NCI-H2227 (cell line): ENCODE results near the gene KLF15.
A peak's percentile ranks its signal among the peaks of the same experiment; 100 is the strongest.

ENCODE experiments used
- DNase-seq: peaks from one replicate; lab custom pipeline; 2025; ENCODE audit not compliant: unreplicated experiment; lab: John Stamatoyannopoulos, UW

Gene KLF15

DNA sequence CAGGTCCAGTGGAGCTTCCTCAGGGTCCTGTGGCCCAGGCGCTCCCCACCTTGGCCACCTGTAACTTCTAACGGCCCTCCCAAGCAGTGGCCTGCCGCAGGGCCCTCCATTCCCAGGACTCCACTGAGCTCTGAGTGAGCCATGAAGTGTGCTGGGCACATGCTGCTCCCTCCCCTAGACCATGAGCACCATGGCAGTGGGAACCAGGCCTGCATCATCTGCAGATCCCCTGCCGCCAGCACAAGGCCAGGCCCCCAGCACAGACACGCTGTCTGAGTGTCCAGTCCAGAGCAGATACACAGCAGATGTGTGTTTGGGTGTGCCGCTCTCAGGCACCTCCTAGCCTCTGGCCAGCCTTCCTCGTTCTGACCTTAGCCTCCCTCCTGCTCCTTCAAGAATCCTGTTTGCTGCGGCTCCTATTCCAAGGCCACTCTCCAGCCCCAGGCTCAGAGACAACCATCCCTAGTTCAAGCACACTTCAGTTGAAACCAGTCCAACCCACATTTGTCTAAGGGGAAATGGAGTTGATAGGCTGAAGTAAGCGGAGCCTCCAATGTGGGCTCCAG lies 7.0 kb upstream of the KLF15 start:
- DNase-seq = no peak

GRCh38 chr3:126361211-126361610 lies 4.0 kb upstream of the KLF15 start:
- no peak for DNase-seq

- DNase-seq = no peak
Measured at GRCh38 chr3:126360714-126361060, 3.5 kb upstream of the KLF15 start.

- DNase-seq = no peak
Measured at GRCh38 chr3:126360046-126360713, 3.0 kb upstream of the KLF15 start.

DNA sequence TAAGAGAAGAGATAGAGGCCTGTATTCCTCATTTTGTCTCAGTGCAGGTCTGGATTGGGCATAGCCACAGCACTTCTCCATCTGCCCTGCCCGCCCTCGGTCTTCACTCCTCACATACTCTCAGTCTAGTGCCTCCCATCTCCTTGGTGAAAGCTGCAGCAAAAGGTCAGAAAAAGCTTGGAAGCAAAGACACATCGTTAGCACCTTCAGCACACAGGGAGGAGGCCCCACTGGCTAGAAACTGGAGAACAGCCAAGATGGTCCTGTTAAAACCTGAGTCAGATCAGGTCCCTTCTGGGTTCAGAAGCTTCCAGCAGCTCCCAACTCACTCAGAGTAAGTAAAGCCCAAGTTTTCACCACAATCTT lies 1.6 kb upstream of the KLF15 start:
- DNase-seq = no peak

- DNase-seq = peak; percentile 42
Measured at GRCh38 chr3:126358038-126358815, 1.0 kb upstream of the KLF15 start.

- no peak for DNase-seq
Measured at GRCh38 chr3:126356373-126357264, 589 bp downstream of the KLF15 start.

DNA sequence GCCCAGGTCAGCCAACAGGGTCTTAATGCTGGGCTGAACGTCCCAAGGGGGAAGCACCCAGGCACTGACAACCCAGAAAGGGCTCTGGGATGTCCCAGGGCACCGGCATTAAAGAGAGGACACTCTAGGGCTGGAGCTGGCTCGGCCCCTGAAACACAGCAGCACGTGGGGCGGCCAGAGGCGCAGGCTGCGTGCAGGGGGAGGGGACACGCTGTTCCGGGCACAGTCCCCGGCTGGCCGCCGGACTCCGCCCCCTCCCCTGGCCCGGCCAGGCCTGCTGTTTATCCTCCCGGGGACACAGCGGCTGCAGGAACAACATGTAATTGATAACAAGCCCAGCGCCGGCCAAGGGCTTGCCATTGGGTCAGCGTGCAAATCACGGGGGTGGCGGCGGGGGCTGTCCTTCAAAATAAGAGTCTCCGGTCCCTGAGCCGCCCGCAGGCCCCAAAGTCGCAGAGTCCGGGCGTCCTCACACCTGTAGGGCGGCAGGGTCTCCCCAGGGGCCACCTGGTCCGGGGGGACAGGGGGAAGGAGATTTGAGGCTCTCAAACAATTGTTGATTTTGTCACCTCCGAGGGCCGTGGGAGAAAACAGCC lies 1.3 kb downstream of the KLF15 start:
- peak; percentile 79 for DNase-seq

DNA sequence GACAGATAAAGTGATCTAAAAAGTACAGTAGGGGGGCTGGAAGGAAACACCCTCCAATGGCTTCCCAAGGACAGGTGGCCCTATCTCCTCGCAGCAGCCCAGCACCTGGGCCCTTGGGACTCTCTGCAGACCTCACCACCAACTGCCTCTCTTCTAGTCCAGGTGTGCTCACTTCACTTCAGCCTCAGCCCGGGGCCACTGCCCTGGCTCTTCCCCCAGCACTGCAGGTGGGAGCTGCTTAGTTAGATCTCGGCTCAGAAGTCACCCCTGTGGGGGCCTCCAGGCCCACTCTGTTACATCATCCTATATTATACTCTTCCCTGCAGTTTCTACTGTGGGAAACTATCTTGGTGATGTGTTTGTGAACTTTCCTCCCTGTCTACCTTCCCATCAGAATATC lies 2.0 kb downstream of the KLF15 start:
- no peak for DNase-seq

- no peak for DNase-seq
Measured at GRCh38 chr3:126354776-126355175, 2.4 kb downstream of the KLF15 start.

DNA sequence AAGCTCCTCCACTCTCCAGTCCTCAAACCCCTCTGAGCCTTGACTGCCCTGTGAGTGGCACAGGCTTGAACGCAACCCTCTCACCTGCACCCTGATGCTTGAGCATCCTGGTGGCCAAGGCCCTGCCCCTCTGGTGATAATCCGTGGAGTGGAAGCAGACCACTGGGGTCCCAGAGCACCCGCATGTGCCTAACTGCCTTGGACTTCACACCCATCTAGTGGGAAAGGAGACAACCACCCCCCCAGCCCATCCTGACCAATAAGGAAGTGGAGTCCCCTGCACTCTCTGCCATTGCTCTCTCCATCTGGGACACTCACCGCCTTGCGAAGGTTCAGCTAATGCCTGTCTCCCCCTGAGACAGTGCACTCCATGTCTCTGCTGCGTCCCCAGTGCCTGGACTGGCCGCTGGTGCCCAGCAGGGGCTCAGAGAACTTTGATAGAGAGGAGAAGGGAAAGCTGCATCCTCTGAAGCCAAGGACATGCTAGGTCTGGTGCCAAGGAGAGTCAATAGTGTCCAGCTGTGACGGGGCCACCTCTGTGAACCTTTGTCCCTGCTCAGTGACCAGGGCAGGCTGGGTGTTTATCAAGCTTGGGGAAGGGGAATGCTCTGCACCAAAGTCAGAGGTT lies 3.4 kb downstream of the KLF15 start:
- DNase-seq = no peak

DNA sequence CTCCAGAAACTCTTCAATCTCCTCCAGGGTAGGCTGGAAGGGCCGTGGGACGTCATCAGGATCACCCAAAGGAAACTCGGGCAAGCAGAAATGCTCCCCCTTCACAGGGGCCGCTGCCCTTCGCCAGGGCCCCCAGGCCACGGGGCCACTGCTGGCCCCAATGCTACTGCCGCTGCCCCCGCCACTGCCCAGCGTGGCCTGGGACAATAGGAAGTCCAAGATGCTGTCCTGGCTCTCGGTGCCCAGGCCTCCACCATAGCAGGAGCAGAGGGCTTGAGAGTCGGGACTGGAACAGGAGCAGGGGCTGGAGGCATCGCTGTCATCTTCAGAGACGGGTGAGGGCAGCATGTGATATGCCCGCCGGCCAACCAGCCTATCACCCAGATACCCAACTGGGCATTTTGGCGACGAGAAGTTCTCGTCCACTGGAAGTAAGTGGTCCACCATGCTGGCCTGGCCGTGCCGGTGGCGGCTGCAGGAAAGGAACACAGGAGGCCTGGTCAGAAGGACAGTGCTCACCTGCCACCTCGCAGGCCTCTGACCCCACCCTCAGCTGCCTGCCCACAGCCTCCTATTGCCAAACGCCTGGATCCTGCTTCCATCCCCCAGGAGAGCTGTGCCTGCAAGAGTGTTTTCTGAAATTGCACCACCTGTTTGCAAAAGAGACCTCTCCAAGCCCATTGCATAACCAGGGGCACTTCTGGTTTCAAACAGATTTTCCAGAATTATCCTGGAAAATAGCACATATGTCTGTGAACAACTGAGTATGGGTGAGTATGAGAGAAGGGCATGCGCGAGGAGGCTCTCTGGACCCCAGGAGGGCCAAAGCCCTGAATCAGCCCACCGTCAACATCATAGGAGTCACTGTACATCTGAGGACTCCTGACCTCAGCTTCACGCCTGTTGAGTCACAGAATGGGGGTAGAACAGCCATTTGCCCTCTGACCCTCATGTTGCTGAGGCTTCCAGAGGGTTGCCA lies 4.4 kb downstream of the KLF15 start:
- no peak for DNase-seq

DNA sequence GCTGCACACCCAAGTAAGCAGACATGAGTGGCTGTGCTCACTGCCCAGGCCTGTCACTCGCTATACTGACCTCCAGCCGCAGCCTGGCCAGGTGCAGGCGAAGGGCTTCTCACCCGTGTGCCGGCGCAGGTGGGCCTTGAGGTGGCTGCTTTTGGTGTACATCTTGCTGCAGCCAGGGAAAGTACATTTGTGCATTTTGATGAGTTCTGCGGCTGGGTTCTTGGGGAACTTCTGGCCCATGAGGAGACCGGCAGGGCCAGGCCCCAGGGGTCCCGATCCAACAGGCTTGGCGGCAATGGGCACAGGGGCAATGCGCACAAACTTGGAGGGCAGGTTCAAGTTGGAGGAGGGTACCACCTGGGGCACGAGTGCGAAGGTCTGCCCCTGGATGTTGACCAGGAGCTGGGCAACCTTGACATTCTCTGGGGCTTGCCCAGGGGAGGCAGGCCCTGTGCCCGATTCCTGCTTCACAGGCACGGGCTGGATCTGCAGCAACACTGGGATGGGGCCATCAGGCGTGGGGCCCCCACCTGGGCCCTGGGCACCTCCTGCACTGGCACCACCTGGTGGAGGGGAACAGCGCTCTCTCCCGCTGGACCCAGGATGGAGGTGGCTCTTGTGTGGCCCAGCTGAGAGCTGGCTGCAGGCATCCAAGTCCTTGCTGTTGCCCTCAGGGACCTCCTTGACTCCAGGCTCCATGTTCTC lies 5.3 kb downstream of the KLF15 start:
- DNase-seq = no peak

GRCh38 chr3:126351086-126351770 lies 6.0 kb downstream of the KLF15 start:
- no peak for DNase-seq

- DNase-seq = no peak
Measured at GRCh38 chr3:126350502-126351085, 6.6 kb downstream of the KLF15 start.

GRCh38 chr3:126349611-126350501 lies 7.4 kb downstream of the KLF15 start:
- no peak for DNase-seq

GRCh38 chr3:126349071-126349470 lies 8.1 kb downstream of the KLF15 start:
- no peak for DNase-seq
